ENCODE results near the gene VPS50.
A peak's percentile ranks its signal among the peaks of the same experiment; 100 is the strongest.
"Not testable (repeated sequence)": the region's sequence is repeated elsewhere in the genome, so short reads cannot be mapped to it uniquely, and the experiment has no call there.

The VPS50 gene

GRCh38 chr7:93350338-93350737 is 118.2 kb downstream of the VPS50 start:
- DNase-seq, result no peak

- DNase-seq, result no peak
These were observed 120.7 kb downstream of the VPS50 start for GRCh38 chr7:93352881-93353280.

- no peak for DNase-seq
These were observed 122.6 kb downstream of the VPS50 start for GRCh38 chr7:93354815-93355214.

- DNase-seq, result no peak
These were observed 127.5 kb downstream of the VPS50 start for GRCh38 chr7:93359520-93360198.

GRCh38 chr7:93361853-93362252 is 129.7 kb downstream of the VPS50 start:
- DNase-seq, result no peak

GRCh38 chr7:93364806-93365205 is 132.6 kb downstream of the VPS50 start:
- peak in 1 of 2 experiments; percentile 36 for DNase-seq

GRCh38 chr7:93365341-93365740 is 133.2 kb downstream of the VPS50 start:
- DNase-seq, result peak in 1 of 2 experiments; percentile 20

GRCh38 chr7:93366816-93367215 is 134.7 kb downstream of the VPS50 start:
- no peak for DNase-seq

- no peak for DNase-seq
These were observed 135.1 kb downstream of the VPS50 start for GRCh38 chr7:93367254-93367653.

GRCh38 chr7:93370937-93371336 is 138.8 kb downstream of the VPS50 start:
- DNase-seq, result not testable (repeated sequence)

- no peak for DNase-seq
These were observed 141.4 kb downstream of the VPS50 start for GRCh38 chr7:93373537-93373936.

GRCh38 chr7:93374345-93374940 is 142.3 kb downstream of the VPS50 start:
- peak; percentile 5 to 46 for DNase-seq

- DNase-seq, result no peak
These were observed 143.4 kb downstream of the VPS50 start for GRCh38 chr7:93375603-93376002.

GRCh38 chr7:93378131-93378760 is 146.1 kb downstream of the VPS50 start:
- DNase-seq, result no peak

- DNase-seq, result no peak
These were observed 150.2 kb downstream of the VPS50 start for GRCh38 chr7:93382362-93382761.

GRCh38 chr7:93390660-93391059 is 158.5 kb downstream of the VPS50 start:
- DNase-seq, result no peak

- DNase-seq, result no peak
These were observed 160.8 kb downstream of the VPS50 start for GRCh38 chr7:93392984-93393383.

- no peak for DNase-seq
These were observed 167.5 kb downstream of the VPS50 start for GRCh38 chr7:93399642-93400041.

GRCh38 chr7:93402944-93403343 is 170.8 kb downstream of the VPS50 start:
- no peak for DNase-seq

- DNase-seq, result no peak
These were observed 175.1 kb downstream of the VPS50 start for GRCh38 chr7:93407239-93407638.

GRCh38 chr7:93409324-93409723 is 177.2 kb downstream of the VPS50 start:
- no peak for DNase-seq
